ENCODE data around the gene TBRG4. TPM values are rescaled to one million over a fixed set of nuclear protein-coding genes. Genes with fewer than 3 reads are reported as not detected.

The TBRG4 gene
- total RNA-seq, 2 experiments from 2014 or later: 197 TPM

- H3K36me3 Mint-ChIP-seq (ENCODE audit: low read depth): no peaks in the 10 kb centered on the region
These were observed 22.1 kb downstream of the TBRG4 start for GRCh38 chr7:45089341-45089891.

GRCh38 chr7:45088821-45089340 is 22.6 kb downstream of the TBRG4 start, which contains the start of gene NACAD:
Gene NACAD, minus strand, starts transcription at chr7:45088969. Its CDS starts 75 bp downstream, at chr7:45088894.
- H3K4me1 Mint-ChIP-seq (ENCODE audit: low read depth): peaks cover 8% of the 10 kb centered on the region
- H3K4me3 Mint-ChIP-seq: peak within 1 kb of the TSS; percentile 73
- H3K27me3 Mint-ChIP-seq: peaks cover 5% of the 10 kb centered on the region
- ATAC-seq: peak; percentile 71
- H3K36me3 Mint-ChIP-seq (ENCODE audit: low read depth): no peaks in the 10 kb centered on the region
- POLR2A ChIA-PET: interaction anchor here (0.8 to 1.3 kb wide), 3 partner anchors 19 to 52 kb away, joined by 3 read pairs; no protein-coding TSS in a partner anchor
- H3K27ac Mint-ChIP-seq: no peak within 1 kb of the TSS
- TF ChIP-seq CTCF (IDR thresholded peaks at IDR 0.05): no peak
- DNase-seq: peak; percentile 31
- CTCF ChIA-PET: interaction anchor here (0.9 to 1.3 kb wide), 2 partner anchors 115 to 232 kb away, joined by 3 to 5 read pairs; no protein-coding TSS in a partner anchor
- H3K9me3 Mint-ChIP-seq: peaks cover 2% of the 10 kb centered on the region
- intact Hi-C loops (cut with micrococcal nuclease): no loop called here

More at GRCh38 chr7:45089341-45089891, 22.1 kb downstream of the TBRG4 start:
- no peak for TF ChIP-seq CTCF (IDR thresholded peaks at IDR 0.05)
- H3K4me3 Mint-ChIP-seq: peak overlapping the region; percentile 73
- DNase-seq (peak; percentile 86), ATAC-seq (peak; percentile 79)
- H3K9me3 Mint-ChIP-seq: peaks cover 2% of the 10 kb centered on the region
- peaks cover 5% of the 10 kb centered on the region for H3K27me3 Mint-ChIP-seq
- peaks cover 8% of the 10 kb centered on the region for H3K4me1 Mint-ChIP-seq (ENCODE audit: low read depth)
- no peak overlapping the region for H3K27ac Mint-ChIP-seq
- CTCF ChIA-PET: interaction anchor here (0.9 to 1.3 kb wide), 2 partner anchors 116 to 232 kb away, joined by 3 to 5 read pairs; no protein-coding TSS in a partner anchor
- POLR2A ChIA-PET: interaction anchor here (0.8 to 1.3 kb wide), 3 partner anchors 20 to 53 kb away, joined by 3 read pairs; no protein-coding TSS in a partner anchor
- intact Hi-C loops (cut with micrococcal nuclease): no loop called here

- CTCF ChIA-PET: interaction anchor here (0.9 kb wide), 1 partner anchor 115 kb away, joined by 5 read pairs; no protein-coding TSS in a partner anchor
- H3K4me1 Mint-ChIP-seq (ENCODE audit: low read depth): peaks cover 8% of the 10 kb centered on the region
- H3K27me3 Mint-ChIP-seq: peaks cover 5% of the 10 kb centered on the region
- POLR2A ChIA-PET: interaction anchor here (1.5 kb wide), 1 partner anchor 109 kb away, joined by 6 read pairs; the partner anchor contains the start of gene MYO1G
- H3K27ac Mint-ChIP-seq: no peak overlapping the region
- ATAC-seq (no peak), DNase-seq (no peak)
- intact Hi-C loops (cut with micrococcal nuclease): no loop called here
- H3K9me3 Mint-ChIP-seq: no peaks in the 10 kb centered on the region
- H3K36me3 Mint-ChIP-seq (ENCODE audit: low read depth): no peaks in the 10 kb centered on the region
- no peak for TF ChIP-seq CTCF (IDR thresholded peaks at IDR 0.05)
- peak overlapping the region; percentile 51 for H3K4me3 Mint-ChIP-seq
These were observed 23.3 kb downstream of the TBRG4 start for GRCh38 chr7:45088146-45088701.

- no peak for DNase-seq
- intact Hi-C loops (cut with micrococcal nuclease): no loop called here
- TF ChIP-seq CTCF (IDR thresholded peaks at IDR 0.05): no peak
- Mint-ChIP-seq H3K36me3 (ENCODE audit: low read depth) (no peaks in the 10 kb centered on the region), H3K9me3 (no peaks in the 10 kb centered on the region), H3K27me3 (peaks cover 5% of the 10 kb centered on the region), H3K27ac (no peak overlapping the region), H3K4me1 (ENCODE audit: low read depth) (peaks cover 8% of the 10 kb centered on the region), H3K4me3 (peak overlapping the region; percentile 51)
- ChIA-PET CTCF (interaction anchor here (1.0 kb wide), 2 partner anchors 15 to 66 kb away, joined by 3 read pairs; no protein-coding TSS in a partner anchor), POLR2A (interaction anchor here (0.6 to 1.5 kb wide), 3 partner anchors 104 to 283 kb away, joined by 3 to 6 read pairs (median 4); partner anchors contain the start of gene MYO1G)
- no peak for ATAC-seq
These were observed 24.0 kb downstream of the TBRG4 start for GRCh38 chr7:45087301-45088145.

All from activated CD8-positive, alpha-beta T cell treated with anti-CD3 and anti-CD28 coated beads for 36 hours (primary cell).